Activated effector memory CD4-positive, alpha-beta T cell treated with anti-CD3 and anti-CD28 coated beads, Interleukin-2, amount 50 U/mL, for 16 hours (primary cell): ENCODE results near the gene TET3.

ENCODE experiments used
- DNase-seq: peaks from one replicate; pipeline ENCODE4 v3.0.0-alpha.2; 2020

Gene TET3

DNA sequence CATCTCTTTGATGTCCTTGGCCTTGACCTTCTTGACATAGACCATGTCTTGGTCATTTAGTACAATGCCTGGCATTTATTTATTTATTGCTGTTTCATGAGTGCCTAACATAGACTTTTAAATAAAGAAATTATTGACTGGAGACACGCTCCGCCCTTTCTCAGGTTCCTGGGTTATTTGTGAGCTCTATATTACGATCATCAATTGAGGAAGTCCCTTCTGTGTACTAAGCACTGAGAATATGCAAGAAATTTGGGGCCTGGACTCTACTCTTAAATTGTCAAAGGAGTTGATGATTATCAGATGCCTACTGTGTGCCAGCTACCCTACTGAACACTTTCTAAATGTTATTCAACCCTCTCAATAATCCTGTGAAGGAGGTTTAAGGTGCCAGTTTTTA is 19.7 kb upstream of the TET3 start:
- DNase-seq: no peak

DNA sequence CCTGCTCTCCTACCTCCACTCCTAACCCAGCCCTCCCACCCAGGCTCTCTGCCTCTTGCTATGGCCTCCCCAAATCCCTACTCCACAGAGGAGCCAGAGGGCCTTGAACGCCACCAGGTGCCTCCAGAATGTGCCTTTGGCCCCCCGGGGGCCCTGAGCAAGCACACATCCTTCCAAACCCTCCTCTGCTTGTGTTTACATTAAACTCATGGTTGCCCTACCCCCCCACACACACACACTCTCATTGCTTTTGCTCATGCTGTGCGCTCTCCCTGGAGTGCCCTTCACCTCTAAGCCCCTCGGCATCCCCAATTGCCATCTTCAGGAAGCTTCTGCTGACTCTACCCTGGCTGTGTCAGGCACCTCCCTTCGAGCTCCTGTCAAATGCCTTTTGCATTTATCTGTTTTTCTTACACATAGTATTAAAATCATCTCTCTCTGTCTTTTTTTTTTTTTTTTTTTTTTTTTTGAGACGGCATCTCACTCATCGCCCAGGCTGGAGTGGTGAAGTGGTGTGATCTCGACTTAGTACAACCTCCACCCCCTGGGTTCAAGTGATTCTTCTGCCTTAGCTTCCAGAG is 16.3 kb upstream of the TET3 start:
- DNase-seq: no peak

DNA sequence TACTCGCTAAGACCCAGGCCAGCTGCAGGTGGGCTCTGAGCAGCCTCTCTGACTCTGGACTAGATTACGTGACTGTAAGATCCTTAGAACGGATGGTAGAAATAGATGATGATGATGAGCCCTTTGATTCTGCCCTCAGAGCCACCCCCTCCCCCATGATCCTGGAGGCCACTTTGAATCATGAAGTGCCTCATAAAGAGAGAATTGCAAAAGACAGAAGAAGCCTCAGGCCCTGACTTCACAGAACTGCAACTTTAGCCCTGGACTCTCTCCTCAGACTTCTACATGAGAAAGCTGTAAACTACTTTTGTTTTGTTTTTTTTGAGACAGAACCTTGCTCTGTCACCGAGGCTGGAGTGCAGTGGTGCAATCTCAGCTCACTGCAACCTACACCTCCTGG is 15.4 kb upstream of the TET3 start:
- DNase-seq: no peak

DNA sequence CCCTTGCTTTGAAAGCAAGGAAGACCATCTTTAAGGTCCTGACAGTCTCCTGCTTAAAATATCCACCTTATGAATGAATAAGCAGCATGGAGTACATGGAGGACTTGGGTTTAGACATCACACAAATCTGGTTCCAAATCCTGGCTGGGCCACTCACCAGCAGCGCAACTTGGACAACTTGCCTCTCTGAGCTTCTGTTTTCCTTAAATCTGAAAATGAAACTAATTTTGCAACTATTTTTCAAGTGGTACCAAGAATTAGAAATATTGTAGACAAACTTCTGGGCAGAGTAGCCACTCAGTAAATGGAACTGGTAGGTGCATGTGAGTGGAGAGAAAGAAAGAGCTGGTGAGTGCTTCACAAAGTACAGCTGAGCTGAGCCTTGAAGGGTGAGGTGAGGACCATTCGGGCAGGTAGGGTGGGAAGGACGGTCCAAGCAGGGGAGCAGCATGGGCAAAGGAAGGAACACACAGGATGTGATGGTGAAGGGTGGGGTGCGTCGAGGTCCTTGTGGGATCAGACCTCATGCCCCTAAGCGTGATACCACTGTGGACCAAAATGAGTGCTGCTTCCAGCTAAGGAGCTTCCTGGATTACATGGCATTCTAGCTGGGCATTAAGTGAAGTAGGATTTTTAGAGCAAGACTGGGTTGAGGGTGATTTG is 14.4 kb upstream of the TET3 start:
- no peak for DNase-seq

GRCh38 chr2:73970850-73971471 is 13.7 kb upstream of the TET3 start:
- peak; percentile 83 for DNase-seq

DNA sequence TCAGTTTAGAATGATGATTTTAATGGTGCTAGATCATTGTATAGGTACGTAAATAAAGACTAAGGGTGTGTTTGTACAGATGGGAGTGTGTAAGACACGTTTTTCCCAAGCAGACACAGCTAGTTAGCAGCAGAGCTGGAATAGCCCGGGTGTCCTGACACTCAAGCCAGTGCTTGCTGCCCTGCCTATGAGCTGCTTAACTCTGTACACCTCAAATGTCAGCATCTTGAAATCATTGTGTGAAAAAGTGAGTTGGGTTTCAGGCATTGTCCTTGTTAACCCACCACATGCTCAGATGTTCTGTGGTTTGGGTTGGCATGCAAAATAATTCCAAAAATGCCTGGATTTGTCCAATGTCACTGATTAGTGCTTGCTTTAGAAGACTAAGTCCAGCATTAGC is 13.0 kb upstream of the TET3 start:
- no peak for DNase-seq

DNA sequence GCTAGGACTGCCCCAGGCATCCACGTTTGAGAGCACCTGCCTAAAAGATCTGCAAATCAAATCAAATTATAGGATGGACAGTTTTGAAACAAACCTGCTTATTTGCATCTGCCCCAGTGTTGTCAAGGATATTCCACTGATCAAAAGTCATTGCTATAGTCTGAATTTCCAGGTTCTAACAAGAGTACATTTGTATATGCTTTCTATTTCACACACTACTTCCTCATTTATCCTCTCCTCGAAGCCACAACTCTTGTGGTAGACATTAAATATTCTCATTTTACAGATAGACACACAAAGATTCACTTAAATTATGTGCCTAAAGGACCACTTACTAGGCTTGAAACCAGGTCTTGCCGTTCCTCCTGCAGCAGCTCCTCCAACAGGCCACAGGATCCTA is 11.9 kb upstream of the TET3 start:
- no peak for DNase-seq

DNA sequence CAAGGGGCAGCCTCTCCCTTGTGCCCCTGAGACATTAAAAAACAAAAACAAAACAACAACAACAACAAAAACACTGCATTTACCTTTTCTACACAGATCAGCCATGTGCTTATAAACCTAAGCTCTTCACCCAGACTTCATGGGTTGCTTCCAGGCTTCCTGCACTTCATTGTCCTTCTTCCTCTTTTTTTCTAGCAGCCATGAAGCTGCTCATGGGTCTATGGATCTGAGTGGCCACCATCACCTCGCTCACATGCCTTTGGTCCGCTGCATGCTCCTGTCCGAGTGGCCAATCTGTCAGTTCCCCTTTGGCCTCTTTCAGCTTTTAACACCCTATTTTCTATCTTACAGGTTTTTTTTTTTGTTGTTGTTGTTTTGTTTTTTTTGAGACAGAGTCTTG is 9.0 kb upstream of the TET3 start:
- DNase-seq: no peak

- no peak for DNase-seq
These were observed 7.9 kb upstream of the TET3 start for GRCh38 chr2:73976803-73977202.

- no peak for DNase-seq
These were observed 7.2 kb upstream of the TET3 start for GRCh38 chr2:73977466-73977865.

DNA sequence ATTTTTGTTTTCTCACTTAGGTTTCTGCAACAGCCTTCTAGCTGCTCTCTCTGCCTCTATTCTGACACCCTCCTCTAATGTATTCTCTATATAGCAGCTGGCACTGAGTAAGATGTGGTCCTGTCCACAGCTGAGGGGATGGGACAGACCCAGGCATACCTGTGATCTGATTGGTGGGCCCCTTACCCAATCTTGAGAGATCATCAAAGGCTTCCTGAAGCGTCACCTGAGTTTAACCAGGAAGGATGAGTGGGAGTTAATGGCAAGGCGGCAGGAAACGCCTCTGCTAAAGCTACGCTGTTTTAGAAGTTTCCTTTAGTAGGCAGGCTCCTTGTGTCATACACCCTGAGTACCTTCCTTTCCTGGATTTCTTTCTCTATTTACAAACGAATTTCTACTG is 5.7 kb upstream of the TET3 start:
- peak; percentile 87 for DNase-seq

- DNase-seq: no peak
These were observed 5.0 kb upstream of the TET3 start for GRCh38 chr2:73979686-73980085.

- DNase-seq: no peak
These were observed 4.1 kb upstream of the TET3 start for GRCh38 chr2:73980566-73980965.

GRCh38 chr2:73981081-73982001 is 3.4 kb upstream of the TET3 start:
- DNase-seq: peak; percentile 77

GRCh38 chr2:73982140-73982617 is 2.5 kb upstream of the TET3 start:
- DNase-seq: no peak

DNA sequence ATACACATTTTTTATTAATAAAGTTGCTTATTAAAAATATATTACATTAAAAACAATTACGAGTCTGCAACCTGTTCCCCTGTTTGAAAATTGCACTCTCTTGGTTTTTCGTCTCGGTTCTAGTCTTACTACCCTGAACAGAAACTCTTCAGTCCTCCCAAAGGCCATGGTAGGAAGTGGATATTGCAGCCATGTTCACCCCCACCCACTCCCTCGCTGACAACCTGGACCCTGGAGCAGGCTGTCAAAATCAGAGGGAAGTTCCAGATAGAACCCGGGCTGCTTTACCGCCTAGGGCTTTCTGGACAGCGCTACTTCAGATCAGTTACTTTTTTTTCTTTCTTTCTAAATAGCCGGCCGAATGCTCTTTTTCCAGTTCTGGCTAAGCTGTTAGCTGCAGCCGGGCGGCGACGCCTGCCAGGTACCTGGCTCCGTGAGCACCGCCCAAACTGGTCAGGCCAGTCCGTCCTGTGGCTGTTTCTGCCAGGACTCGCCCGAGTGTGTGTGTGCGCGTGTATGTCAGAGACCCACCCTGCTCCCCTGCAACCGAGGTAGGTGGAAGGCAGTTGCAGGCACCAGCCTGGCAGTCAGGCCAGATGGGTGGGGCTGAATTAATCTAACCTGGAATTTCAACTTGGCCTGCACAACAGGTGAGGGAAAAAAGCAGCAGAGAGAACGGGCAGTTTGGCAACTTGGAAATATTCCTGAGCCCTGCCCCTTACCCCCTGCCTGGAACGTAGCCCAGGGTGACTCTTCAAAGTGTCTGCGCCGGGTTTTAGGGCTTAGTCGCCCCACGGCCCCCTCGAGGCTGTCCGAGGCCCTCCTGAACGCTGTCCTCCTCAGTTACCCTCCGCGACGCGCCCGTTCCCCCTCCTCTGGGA is 1.1 kb upstream of the TET3 start:
- DNase-seq: no peak

GRCh38 chr2:73984922-73985307 is 205 bp downstream of the TET3 start:
- DNase-seq: peak; percentile 89

GRCh38 chr2:73985308-73986084 is 786 bp downstream of the TET3 start:
- DNase-seq: peak; percentile 88

DNA sequence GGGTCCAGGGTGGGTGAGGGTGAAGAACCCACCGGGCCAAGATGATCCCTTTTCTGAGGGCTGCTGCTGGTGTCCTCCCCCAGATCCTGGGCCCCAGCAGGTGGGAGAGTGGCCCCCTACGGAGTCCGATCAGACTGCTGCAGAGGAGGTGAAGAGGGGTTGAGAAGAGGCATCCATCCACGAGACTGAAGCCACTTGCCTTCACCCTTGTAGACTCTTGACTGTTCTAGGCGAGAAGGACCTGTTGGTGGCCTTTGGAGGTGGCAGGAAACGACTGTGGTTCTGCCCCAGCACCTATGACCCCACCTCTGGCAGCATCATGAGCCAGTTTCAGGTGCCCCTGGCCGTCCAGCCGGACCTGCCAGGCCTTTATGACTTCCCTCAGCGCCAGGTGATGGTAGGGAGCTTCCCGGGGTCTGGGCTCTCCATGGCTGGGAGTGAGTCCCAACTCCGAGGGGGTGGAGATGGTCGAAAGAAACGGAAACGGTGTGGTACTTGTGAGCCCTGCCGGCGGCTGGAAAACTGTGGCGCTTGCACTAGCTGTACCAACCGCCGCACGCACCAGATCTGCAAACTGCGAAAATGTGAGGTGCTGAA is 1.5 kb downstream of the TET3 start:
- peak; percentile 79 for DNase-seq

GRCh38 chr2:73987109-73987947 is 2.6 kb downstream of the TET3 start:
- DNase-seq: peak; percentile 79
